Activated effector memory CD4-positive, alpha-beta T cell treated with Interleukin-2 at 50 U/mL for 16 hours (primary cell): Measurements from ENCODE around the gene GSE1.

Experiments
- DNase-seq: peaks from one replicate; pipeline ENCODE4 v3.0.0-alpha.2; 2020

The GSE1 gene

GRCh38 chr16:85574672-85575475, 38.2 kb upstream of the GSE1 start:
- DNase-seq = no peak

- DNase-seq = no peak
These were observed 37.2 kb upstream of the GSE1 start for GRCh38 chr16:85575920-85576319.

- DNase-seq = no peak
These were observed 36.2 kb upstream of the GSE1 start for GRCh38 chr16:85576944-85577343.

- no peak for DNase-seq
These were observed 35.1 kb upstream of the GSE1 start for GRCh38 chr16:85577899-85578598.

GRCh38 chr16:85578599-85578948, 34.5 kb upstream of the GSE1 start:
- no peak for DNase-seq

- no peak for DNase-seq
These were observed 33.9 kb upstream of the GSE1 start for GRCh38 chr16:85579191-85579590.

GRCh38 chr16:85579923-85580580, 33.1 kb upstream of the GSE1 start:
- DNase-seq = no peak

GRCh38 chr16:85580684-85581083, 32.4 kb upstream of the GSE1 start:
- no peak for DNase-seq

- DNase-seq = no peak
These were observed 30.7 kb upstream of the GSE1 start for GRCh38 chr16:85582229-85582991.

- DNase-seq = no peak
These were observed 29.5 kb upstream of the GSE1 start for GRCh38 chr16:85583491-85584181.

- DNase-seq = no peak
These were observed 28.9 kb upstream of the GSE1 start for GRCh38 chr16:85584267-85584666.

GRCh38 chr16:85584819-85585282, 28.3 kb upstream of the GSE1 start:
- no peak for DNase-seq

- no peak for DNase-seq
These were observed 27.4 kb upstream of the GSE1 start for GRCh38 chr16:85585711-85586110.

- no peak for DNase-seq
These were observed 26.6 kb upstream of the GSE1 start for GRCh38 chr16:85586380-85587104.

- no peak for DNase-seq
These were observed 25.2 kb upstream of the GSE1 start for GRCh38 chr16:85587762-85588556.

- no peak for DNase-seq
These were observed 24.3 kb upstream of the GSE1 start for GRCh38 chr16:85588562-85589503.

- DNase-seq = no peak
These were observed 23.2 kb upstream of the GSE1 start for GRCh38 chr16:85589688-85590505.

GRCh38 chr16:85590506-85590832, 22.7 kb upstream of the GSE1 start:
- DNase-seq = no peak

- DNase-seq = no peak
These were observed 21.7 kb upstream of the GSE1 start for GRCh38 chr16:85591381-85591780.
